AG09319 (cell line): Measurements from ENCODE around the gene CPA1.

Experiments
- DNase-seq: peaks from one replicate; pipeline ENCODE4 v3.0.0-alpha.2; 2010; ENCODE audit warnings: low read depth; ENCODE audit errors: extremely low read depth
- TF ChIP-seq, protein P1 (sequence below): IDR thresholded peaks from 2 replicates; pipeline ENCODE4 v1.5.1; 2011; ENCODE audit warnings: low read depth, mild to moderate bottlenecking, inconsistent platforms, low read length, moderate library complexity

The CPA1 gene

DNA sequence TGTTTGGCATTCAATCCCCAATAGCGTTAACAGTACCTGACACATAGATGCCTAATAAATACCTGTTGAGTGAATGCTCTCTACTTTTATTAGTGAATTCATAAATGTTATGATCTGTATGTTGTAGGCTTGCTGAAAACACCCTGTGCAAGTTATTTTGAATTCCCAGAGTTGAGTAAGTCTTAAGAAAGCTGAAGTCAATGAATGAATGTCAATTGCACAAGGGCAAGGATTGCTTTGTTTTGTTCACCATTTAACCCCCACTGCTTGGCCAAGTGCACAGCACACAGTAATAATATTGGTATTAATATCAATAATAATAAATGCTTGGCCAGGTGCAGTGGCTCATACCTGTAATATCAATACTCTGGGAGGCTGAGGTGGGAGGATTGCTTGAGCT, 10.2 kb downstream of the CPA1 start:
- TF ChIP-seq, protein P1, sequence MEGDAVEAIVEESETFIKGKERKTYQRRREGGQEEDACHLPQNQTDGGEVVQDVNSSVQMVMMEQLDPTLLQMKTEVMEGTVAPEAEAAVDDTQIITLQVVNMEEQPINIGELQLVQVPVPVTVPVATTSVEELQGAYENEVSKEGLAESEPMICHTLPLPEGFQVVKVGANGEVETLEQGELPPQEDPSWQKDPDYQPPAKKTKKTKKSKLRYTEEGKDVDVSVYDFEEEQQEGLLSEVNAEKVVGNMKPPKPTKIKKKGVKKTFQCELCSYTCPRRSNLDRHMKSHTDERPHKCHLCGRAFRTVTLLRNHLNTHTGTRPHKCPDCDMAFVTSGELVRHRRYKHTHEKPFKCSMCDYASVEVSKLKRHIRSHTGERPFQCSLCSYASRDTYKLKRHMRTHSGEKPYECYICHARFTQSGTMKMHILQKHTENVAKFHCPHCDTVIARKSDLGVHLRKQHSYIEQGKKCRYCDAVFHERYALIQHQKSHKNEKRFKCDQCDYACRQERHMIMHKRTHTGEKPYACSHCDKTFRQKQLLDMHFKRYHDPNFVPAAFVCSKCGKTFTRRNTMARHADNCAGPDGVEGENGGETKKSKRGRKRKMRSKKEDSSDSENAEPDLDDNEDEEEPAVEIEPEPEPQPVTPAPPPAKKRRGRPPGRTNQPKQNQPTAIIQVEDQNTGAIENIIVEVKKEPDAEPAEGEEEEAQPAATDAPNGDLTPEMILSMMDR = no peak
- no peak for DNase-seq

DNA sequence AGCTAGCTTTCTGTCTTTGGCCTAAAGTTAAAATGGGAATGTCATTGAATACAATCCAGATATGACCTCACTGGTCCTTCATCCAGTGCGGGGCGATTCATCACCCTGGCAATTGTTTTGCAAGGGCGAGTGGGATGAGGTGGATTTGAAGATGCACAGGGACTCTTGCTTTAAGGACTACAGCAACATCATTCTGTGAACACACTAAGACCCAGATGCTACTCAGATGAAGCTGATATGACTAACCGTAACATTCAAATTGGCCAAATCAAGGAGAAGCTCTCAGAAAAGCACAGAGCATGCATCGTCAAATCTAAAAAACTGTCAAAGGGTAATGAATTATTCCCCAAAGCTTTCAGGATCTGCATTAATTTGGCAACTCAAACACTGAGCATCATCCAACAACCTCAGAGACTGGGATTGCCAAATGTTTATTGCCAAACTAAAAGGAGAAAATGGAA, 12.8 kb downstream of the CPA1 start:
- TF ChIP-seq, protein P1 = no peak
- DNase-seq = no peak

DNA sequence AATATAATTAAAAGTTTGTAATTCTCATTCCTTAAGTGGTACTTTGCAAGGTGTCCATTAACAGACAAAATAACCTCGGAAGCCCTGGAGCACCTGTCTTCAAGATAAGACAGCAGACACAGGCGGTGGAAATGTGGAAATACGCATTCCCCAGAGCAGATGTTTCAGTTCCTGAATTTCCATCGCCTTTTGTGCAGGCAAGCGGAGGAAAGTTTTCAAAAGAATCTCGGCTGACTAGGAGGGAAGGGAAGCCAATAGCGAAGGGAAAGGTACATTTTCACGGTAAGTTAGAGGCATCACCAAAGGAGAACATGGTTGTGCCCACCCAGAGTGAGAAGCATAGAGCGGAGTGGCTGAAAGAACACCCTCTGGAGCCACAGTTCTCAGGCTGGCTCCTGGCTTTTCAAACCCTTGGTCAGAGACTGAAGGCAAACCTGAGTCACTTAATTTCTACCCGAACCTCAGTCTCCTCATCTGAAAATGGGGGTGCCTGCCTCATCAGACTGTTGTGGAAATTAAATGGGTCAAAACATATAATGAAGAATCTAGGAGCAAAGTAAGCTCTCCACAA, 13.6 kb downstream of the CPA1 start:
- TF ChIP-seq, protein P1 = no peak
- no peak for DNase-seq

DNA sequence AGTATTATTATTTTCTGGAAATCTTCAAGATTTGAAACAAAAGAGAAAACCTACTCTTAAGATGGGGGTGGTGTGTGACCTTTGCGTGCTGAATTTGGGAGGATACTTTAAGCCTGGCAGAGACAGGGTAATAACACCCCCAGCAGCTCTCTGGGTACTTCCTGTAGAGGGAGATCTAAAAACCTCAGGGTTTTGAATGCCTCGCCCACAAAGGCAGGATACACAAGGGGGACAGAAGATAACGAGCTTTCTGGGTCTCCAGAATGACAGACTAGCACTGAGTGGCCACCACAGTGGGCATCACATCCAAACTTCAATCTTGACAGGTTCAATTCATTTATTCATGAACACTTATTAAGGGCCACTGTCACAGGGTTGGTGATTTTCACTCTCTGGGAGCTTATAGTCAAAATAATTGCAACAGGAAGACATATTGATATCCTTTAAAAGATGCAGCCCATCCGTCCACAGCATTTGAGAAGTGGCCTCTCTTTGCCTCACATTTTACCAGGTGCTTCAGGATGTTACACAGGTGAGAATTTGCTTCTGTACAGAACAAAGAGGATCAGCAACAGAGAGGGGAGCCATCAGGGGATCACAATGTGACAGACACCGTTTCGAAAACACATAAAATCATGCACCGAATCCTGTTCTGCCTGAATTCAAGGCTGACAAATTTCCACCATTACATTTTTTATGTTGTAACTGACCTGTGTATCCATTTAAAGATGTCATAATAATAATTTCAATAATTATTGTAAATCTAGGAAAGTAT, 14.3 kb downstream of the CPA1 start:
- TF ChIP-seq, protein P1 = no peak

DNA sequence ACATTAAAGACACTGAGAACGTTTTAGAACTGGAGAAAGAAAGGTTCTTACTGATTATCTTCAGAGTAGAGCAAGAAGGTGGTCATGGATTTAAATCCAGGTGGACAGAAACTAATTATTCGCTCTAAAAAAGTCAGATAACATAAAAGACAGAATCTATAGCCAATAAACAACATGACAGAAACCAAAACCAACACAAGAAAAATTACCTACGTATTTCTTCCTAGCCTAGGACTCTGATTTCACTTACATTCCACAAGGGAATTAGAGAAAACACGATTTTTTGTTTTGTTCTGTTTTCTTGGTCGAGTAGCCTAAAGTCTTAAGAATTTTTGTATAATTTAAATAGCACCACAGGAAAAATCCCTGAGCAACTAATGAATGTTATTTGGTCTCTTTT, 15.1 kb downstream of the CPA1 start:
- TF ChIP-seq, protein P1 = no peak

More for the DNA sequence above, 14.3 kb downstream of the CPA1 start:
- no peak for DNase-seq

DNA sequence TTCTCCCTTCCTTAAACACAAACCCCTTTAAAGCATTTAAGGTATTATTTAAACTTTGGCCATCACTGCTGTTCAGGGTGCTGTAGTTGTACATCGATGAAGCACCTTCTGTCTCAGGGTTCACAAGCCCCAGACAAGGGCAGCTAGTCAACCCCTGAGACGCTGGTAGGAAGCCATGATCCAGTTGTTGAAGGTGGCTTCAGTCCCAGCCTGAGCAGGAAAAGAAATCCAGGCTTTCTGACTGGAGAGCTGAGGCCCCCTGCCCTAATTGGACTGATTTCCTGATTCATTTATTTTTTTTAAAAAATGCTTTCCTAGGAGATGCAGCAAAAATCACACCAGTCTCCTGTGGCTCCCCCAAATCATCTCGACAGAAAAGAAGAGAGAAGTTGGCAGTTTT, 15.8 kb downstream of the CPA1 start:
- TF ChIP-seq, protein P1 = no peak
- no peak for DNase-seq

More for the DNA sequence above, 15.1 kb downstream of the CPA1 start:
- DNase-seq = no peak

DNA sequence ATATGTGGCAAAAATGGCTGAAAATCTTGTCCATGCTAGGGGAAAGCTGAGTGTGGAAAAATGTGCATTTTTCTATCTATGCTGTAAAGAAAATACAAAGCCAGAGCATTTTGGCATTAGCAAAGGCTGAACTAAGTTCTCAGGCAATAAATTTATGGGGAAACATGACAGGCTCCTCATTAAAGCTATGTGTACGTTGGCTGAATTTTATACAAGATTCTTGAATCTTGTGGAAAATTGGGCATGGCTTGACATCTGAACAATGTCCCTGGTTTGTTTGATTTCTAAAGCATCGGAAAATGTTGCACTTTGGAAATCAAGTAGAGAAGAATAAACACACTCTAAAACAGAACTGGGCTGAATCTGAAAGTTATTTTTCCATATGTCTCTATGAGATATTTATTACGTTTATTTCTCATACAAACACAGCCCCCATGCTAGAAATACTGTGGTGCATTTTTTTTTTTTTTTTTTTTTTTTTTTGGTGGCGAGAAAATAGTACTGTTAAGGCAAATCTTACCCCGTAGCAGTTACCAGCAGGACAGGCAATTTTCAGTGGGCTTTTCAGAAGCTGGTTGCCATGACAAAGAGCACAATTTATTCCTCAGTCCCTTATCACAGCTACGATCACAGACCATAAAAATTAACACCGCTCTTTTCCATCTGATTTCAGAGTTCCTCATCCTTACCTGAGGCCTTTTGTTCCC, 16.9 kb downstream of the CPA1 start:
- TF ChIP-seq, protein P1 = no peak

More for the DNA sequence above, 16.9 kb downstream of the CPA1 start:
- DNase-seq = no peak
